ENCODE data around the gene CUL5. TPM values are rescaled to one million over a fixed set of nuclear protein-coding genes. Genes with fewer than 3 reads are reported as not detected.

The CUL5 gene
- total and polyA plus RNA-seq, 2 experiments from 2014 or later, result 26.0 to 40.9 TPM

DNA sequence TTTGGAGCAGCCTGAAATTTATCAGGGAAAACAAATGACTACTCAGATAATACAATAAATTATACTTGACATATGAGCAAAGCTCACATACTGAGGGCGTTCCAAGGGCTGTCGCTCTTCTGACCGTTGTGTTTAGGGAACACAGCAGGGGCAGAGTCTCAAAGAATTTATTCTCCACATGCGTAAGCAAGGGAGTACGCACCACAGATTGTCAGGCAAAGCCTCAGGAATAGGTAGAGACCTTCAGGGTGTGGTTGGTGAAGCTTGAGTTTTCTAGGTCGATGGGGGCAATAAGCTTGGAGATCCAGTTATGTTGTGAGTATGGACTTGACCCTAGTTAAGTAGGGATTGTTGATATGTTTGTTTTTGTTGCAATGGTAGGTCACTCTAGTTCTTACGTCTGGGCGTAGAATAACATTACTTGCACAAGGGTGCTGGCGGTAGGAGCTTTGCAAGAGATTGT is 113.5 kb downstream of the CUL5 start:
- Histone ChIP-seq H3K36me3 (ENCODE audit: insufficient read depth) (no peaks in the 10 kb centered on the region), H3K9me2 (ENCODE audit: insufficient read depth) (no peaks in the 10 kb centered on the region), H3K79me2 (replicated peaks; ENCODE audit: insufficient read depth) (no peaks in the 10 kb centered on the region), H3K4me3 (peak overlapping the region; percentile 76), H3F3A (replicated peaks; ENCODE audit: low read depth) (no peaks in the 10 kb centered on the region), H2AFZ (peak overlapping the region; percentile 97), H3K27ac (ENCODE audit: low read depth) (no peak overlapping the region), H3K4me1 (ENCODE audit: insufficient read depth) (peaks cover 6% of the 10 kb centered on the region), H4K20me1 (replicated peaks; ENCODE audit: insufficient read depth) (no peaks in the 10 kb centered on the region; the same call in 1 of the 2 replicates), H3K4me2 (peak overlapping the region; percentile 92), H3K27me3 (ENCODE audit: insufficient read depth) (peaks cover 13% of the 10 kb centered on the region)
- no peak overlapping the region for H3K27ac Mint-ChIP-seq
- ATAC-seq (peak; percentile 10), DNase-seq (ENCODE audit: low spot score) (peak; percentile 37)
- H3K36me3 Mint-ChIP-seq (ENCODE audit: low read depth), result peaks cover 2% of the 10 kb centered on the region; the same call in 1 of the 3 replicates
- TF ChIP-seq REST (IDR thresholded peaks at IDR 0.05; ENCODE audit: unreplicated experiment) (no peak), JUNB (IDR thresholded peaks at IDR 0.05; ENCODE audit: unreplicated experiment) (no peak), ZNF114 (CRISPR knock-in tag; IDR thresholded peaks at IDR 0.05) (no peak), EZH2phosphoT487 (IDR thresholded peaks at IDR 0.05; ENCODE audit: unreplicated experiment) (no peak), POLR2AphosphoS5 (IDR thresholded peaks at IDR 0.05; ENCODE audit: low read depth) (no peak), CREB1 (CRISPR knock-in tag; IDR thresholded peaks at IDR 0.05; ENCODE audit: low read depth) (no peak), STAT1 (IDR thresholded peaks at IDR 0.05; ENCODE audit: unreplicated experiment) (no peak)
- TF ChIP-seq, protein P1, sequence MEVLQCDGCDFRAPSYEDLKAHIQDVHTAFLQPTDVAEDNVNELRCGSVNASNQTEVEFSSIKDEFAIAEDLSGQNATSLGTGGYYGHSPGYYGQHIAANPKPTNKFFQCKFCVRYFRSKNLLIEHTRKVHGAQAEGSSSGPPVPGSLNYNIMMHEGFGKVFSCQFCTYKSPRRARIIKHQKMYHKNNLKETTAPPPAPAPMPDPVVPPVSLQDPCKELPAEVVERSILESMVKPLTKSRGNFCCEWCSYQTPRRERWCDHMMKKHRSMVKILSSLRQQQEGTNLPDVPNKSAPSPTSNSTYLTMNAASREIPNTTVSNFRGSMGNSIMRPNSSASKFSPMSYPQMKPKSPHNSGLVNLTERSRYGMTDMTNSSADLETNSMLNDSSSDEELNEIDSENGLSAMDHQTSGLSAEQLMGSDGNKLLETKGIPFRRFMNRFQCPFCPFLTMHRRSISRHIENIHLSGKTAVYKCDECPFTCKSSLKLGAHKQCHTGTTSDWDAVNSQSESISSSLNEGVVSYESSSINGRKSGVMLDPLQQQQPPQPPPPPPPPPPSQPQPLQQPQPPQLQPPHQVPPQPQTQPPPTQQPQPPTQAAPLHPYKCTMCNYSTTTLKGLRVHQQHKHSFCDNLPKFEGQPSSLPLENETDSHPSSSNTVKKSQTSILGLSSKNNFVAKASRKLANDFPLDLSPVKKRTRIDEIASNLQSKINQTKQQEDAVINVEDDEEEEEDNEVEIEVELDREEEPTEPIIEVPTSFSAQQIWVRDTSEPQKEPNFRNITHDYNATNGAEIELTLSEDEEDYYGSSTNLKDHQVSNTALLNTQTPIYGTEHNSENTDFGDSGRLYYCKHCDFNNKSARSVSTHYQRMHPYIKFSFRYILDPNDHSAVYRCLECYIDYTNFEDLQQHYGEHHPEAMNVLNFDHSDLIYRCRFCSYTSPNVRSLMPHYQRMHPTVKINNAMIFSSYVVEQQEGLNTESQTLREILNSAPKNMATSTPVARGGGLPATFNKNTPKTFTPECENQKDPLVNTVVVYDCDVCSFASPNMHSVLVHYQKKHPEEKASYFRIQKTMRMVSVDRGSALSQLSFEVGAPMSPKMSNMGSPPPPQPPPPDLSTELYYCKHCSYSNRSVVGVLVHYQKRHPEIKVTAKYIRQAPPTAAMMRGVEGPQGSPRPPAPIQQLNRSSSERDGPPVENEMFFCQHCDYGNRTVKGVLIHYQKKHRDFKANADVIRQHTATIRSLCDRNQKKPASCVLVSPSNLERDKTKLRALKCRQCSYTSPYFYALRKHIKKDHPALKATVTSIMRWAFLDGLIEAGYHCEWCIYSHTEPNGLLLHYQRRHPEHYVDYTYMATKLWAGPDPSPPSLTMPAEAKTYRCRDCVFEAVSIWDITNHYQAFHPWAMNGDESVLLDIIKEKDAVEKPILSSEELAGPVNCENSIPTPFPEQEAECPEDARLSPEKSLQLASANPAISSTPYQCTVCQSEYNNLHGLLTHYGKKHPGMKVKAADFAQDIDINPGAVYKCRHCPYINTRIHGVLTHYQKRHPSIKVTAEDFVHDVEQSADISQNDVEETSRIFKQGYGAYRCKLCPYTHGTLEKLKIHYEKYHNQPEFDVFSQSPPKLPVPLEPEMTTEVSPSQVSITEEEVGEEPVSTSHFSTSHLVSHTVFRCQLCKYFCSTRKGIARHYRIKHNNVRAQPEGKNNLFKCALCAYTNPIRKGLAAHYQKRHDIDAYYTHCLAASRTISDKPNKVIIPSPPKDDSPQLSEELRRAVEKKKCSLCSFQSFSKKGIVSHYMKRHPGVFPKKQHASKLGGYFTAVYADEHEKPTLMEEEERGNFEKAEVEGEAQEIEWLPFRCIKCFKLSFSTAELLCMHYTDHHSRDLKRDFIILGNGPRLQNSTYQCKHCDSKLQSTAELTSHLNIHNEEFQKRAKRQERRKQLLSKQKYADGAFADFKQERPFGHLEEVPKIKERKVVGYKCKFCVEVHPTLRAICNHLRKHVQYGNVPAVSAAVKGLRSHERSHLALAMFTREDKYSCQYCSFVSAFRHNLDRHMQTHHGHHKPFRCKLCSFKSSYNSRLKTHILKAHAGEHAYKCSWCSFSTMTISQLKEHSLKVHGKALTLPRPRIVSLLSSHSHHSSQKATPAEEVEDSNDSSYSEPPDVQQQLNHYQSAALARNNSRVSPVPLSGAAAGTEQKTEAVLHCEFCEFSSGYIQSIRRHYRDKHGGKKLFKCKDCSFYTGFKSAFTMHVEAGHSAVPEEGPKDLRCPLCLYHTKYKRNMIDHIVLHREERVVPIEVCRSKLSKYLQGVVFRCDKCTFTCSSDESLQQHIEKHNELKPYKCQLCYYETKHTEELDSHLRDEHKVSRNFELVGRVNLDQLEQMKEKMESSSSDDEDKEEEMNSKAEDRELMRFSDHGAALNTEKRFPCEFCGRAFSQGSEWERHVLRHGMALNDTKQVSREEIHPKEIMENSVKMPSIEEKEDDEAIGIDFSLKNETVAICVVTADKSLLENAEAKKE (CRISPR knock-in tag; IDR thresholded peaks at IDR 0.05), result no peak
- no peaks in the 10 kb centered on the region for H3K9me3 Mint-ChIP-seq
- peaks cover 7% of the 10 kb centered on the region for H3K27me3 Mint-ChIP-seq (ENCODE audit: insufficient read depth, low read depth, poor library complexity)
- peak overlapping the region; percentile 88 for H3K4me3 Mint-ChIP-seq
- H3K4me1 Mint-ChIP-seq, result peaks cover 17% of the 10 kb centered on the region; the same call in 2 of the 3 replicates
